Measurements from ENCODE around the gene AP2A1.

Gene AP2A1

DNA sequence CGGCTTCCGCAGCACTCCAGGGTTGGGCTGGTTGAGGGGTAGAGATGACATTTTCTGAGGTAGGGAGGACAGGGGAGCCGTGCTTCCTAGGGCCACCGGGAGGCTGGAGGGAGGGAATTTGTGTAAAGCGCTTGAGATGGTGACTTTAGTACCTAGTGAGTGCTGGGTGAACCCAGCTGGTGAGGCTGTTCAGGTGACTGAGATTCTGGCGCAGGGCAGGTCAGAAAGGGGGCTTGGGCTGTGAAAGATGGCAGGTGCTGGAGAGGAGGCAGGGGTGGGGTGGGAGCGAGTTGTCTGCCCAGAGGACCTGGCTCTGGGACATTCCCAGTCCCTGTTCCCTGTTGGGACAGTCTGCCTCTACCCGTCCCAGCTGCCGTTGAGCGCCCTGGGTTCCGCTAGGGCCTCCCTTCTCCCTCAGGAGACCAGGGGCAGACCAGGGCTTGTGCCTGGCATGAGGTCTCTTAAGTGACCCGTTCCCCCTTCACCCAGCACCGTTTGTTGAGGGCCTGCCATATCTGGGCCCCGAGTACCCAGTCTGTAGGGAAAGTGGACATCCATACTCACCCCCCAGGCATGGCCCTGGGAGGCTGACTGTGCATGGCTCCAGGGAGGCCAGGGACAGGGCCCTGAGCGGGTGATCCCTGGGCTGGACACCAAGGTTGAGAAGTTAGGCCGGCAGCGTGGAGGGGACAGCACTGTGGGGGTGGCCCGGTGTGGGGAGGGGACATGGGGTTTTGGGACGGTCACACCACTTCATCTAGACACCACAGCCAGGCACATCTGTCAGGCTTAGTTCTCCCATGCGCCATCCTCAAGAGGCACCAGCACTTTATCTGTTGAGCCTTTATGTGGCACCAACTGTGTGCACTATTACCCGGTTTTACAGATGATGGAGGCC, 89.1 kb downstream of the AP2A1 start:
- DNase-seq (ENCODE audit: low spot score) = no peak

DNA sequence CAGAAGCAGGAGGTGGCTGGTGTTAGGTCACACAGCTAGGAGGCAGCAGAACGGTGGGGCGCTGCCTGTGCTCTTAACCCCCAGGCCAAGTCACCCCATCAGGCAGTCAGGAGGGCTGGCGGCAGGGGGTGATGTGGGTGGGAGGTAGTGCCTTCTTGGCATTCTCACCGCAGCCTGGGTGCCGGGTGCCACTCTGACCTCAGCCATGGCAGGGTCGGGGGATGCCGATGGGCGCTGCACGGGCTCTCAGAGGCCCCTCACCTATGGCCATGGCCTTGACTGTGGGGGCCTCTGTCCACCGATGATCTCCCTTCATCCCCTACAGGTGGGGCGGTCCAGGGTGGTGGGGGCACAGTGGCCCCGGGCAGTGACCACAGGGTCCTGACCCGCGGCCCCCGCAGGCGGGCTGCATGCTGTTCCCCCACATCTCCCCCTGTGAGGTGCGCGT, 89.8 kb downstream of the AP2A1 start:
- DNase-seq (ENCODE audit: low spot score) = no peak

All from AG08395 (cell line).